HTERT RPE-1 (cell line): ENCODE results near the gene OPN4.
"Not testable (repeated sequence)": the region's sequence is repeated elsewhere in the genome, so short reads cannot be mapped to it uniquely, and the experiment has no call there.

Experiments
- in situ Hi-C: fragments of 300-500 bp; cut with MboI; formaldehyde crosslinking; loops from 4 replicates; pipeline ENCODE4 v1.14.3; 2020; ENCODE audit warnings: low sequenced_read_pairs

OPN4 gene, protein sequence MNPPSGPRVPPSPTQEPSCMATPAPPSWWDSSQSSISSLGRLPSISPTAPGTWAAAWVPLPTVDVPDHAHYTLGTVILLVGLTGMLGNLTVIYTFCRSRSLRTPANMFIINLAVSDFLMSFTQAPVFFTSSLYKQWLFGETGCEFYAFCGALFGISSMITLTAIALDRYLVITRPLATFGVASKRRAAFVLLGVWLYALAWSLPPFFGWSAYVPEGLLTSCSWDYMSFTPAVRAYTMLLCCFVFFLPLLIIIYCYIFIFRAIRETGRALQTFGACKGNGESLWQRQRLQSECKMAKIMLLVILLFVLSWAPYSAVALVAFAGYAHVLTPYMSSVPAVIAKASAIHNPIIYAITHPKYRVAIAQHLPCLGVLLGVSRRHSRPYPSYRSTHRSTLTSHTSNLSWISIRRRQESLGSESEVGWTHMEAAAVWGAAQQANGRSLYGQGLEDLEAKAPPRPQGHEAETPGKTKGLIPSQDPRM

DNA sequence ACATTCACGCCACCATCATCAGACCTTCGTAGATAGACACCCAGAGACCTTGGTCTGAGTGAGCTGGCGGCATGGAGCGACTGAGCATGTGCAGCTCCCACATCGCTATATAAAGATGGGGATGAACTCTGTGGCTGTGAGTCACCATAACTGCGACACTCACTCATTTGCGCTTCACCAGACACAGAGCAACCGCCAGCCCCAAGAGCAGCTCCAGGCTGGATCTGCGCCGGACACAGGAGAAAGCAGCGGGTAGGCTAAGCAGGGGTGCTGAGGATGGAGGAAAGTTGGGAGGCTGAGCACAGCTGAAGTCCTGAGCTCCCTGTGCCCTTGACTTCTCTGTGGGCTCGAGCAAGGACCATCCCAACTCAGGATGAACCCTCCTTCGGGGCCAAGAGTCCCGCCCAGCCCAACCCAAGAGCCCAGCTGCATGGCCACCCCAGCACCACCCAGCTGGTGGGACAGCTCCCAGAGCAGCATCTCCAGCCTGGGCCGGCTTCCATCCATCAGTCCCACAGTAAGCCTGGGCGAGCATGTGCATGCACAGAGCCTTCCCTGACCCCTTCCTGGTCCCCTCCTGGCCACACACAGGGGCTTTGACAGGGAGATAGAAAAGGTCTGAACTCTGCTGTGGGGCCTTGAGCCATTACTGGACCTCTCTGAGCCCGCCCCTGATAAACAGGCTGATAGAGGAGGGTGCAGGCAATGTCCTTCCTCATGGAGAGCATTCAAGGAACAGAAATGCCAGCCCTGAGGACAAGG, at the start of gene OPN4:
Gene OPN4, plus strand, starts transcription at position 137 of the 762 bp plus-strand sequence. Its CDS starts 237 bp downstream, at position 374.
- in situ Hi-C loops = no loop called here

DNA sequence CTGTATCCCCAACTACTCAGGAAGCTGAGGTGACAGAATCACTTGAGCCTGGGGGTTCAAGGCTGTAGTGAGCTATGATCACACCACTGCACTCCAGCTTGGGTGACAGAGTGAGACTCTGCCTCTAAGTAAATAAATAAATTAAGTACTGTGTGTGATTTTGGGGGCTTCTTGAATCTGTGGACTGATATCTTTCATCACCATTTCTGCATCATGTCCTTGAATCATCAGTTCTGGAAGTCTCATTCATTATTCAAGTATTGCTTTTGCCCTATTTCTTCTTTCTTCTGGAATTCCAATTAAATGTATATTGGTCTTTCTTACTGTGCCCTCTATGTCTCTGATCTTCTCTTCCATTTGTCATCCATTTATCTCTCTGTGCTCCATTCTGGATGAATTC, 46.7 kb upstream of the OPN4 start:
- in situ Hi-C loops = no loop called here

DNA sequence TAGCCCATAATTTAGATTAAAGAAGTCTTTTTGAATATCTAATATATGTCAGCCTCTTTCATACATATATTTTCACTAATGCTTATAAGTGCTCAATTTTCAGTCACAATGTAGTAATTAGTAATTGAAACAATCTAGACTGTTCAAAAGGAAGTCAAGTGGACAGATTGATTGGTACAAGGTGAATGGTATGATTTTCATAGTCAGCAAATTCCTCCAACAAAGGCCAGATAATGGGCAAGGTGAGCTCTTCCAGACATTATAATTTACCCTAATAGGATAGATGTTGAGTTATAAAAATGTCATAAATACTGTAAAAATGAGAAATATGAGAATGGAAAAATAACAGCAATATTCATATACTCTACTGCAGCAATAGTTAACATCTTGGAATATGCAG, 44.4 kb upstream of the OPN4 start:
- in situ Hi-C loops = no loop called here

DNA sequence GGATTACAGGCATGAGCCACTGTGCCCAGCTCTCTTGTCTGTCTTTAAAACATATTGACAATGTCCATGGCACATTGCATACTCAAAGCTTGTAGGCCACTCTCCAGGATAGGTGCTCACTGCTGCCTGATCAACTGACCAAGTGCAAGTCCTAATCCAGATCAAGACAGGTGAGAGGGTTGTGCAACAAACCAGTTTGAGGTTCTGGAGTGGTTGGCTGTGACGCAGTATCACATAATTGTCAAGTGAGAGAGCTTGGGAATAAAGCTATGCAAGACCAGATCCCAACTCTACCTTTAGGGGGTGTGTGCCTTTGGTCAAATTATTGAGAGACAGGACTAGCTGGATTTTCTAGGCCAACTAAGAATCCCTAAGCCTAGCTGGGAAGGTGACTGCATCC, 43.0 kb upstream of the OPN4 start:
- in situ Hi-C loops = no loop called here

DNA sequence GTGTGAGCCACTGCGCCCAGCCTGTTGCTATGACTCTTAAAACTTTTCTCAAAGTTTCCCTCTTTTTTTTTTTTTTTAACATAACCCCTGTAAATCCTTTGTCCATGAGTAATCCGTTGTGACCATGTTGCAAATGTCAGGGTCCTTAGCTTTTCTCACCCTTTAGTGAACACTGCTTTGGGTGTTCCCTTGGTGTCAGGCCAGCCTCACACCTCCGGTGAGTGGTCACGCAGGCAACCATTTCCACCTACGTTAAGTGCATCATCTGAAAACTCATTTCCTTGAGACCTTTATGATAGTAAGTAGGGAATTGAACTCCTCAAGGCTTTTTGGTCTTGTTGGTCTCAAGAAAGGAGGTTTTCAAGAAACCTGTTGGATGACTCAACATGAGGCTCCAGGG, 41.3 kb upstream of the OPN4 start:
- in situ Hi-C loops = no loop called here

DNA sequence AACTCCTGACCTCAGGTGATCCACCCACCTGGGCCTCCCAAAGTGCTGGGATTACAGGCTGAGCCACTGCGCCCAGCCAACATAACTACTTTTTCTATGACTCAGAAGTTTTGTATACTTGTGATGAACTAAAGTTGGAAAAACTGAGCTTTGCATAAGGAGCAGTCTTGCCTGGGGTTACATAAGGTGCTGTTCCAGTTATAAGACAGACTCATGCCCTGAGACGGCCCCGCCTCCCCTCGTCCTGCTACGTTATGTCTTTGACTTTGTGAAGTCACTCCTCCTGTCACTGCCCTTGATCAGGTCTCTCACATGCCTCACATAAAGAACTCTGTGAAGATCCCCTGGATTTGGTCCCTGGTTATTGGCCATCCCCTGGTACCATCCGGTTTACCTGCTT, 40.4 kb upstream of the OPN4 start:
- in situ Hi-C loops = no loop called here

DNA sequence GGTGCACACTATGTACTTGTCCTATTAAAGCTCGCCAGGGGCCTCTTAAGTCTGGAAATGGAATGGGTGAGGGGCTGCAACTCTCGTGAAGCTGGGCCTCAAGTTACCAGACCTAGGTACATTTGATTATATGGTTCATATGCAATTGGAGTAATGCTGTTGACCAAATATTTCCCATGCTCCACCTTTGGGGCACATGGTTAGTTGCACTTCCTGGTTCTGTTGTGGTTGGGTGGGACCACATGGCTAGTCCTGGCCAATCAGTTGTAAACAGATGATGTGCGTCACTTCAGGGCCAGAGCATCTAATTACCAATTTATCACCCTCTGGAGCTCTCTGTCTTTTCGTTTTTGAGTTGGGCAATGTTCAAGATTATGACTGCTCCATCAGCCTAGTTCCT, 39.5 kb upstream of the OPN4 start:
- in situ Hi-C loops = no loop called here

DNA sequence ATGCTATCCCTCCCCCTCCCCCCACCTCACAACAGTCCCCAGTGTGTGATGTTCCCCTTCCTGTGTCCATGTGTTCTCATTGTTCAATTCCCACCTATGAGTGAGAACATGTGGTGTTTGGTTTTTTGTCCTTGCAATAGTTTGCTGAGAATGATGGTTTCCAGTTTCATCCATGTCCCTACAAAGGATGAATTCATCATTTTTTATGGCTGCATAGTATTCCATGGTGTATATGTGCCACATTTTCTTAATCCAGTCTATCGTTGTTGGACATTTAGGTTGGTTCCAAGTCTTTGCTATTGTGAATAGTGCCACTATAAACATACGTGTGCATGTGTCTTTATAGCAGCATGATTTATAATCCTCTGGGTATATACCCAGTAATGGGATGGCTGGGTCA, 37.1 kb upstream of the OPN4 start:
- in situ Hi-C loops = not testable (repeated sequence)

DNA sequence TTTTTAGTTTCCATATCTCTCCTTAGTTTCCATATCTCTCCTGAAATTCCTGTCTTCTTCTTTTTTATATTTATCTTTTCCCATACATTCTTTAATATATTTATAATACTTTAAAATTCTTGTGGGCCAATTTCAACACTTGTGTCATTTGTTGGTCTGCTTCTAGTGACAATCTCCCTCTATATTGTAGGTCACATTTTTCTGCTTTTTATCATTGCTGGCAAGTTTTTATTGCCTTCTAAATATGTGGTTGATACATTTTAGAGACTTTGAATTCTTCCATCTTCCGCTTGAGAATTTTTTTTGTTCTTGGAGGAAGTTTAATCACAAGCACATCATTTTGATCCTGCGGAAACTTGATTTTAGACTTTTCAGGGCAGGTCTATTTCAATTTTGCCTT, 26.0 kb upstream of the OPN4 start:
- in situ Hi-C loops = no loop called here

DNA sequence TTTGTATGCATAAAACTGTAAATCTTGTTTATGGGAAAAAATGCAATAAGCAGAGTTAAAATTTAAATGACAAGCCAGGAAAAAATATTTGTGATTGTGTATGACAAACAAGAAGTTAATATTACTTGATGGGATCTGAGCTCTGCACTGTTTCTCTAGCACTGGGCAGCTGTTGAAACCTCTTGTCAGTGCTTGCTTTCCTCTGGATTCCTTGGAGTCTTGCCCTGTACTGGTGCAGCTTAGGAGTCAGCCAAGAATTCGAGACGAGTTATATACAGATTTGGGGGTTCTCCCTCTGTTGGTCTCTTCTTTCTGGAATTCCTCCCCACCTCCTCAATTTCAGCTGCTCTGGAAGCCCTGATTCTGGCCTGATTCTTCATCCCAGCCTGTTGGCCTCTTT, 24.3 kb upstream of the OPN4 start:
- in situ Hi-C loops = no loop called here

DNA sequence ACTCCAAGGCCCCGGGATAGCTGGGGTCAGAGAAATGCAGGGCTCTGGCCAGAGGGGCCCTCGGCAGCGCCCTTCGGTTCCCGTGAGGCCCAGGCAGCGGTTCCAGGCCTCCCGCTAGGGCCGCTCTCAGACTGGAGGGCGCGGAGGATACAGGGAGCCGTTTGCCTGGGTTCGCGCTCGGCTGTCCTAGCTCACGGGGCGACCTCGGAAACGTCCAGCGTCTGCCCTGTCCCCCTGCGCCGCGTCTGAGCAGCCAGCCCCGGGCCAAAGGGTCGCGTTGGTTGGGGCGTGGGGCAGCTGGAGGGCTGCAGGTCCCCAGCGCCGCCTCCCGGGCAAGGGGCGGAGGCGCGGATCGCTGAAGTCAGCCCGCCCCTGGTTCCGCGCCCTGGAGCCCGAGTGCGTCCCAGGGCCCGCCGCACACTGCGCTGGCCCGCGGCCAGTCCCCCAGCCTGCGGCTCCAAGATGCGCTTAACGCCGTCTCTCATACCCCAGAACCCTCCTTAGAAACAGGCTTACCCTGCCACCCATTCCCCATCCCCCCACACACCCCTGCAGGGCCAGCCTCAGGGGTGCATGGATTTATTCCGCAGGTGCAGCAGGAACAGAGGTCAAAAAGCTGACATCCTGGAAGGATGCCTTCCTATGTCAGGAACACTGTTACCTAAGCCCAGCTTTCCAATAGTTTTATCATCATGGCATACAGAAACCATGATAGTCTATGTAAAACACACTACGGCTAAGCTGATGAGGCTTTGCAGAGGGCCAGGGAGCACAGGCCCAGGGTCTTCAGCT, 22.1 kb upstream of the OPN4 start:
- in situ Hi-C loops = no loop called here

DNA sequence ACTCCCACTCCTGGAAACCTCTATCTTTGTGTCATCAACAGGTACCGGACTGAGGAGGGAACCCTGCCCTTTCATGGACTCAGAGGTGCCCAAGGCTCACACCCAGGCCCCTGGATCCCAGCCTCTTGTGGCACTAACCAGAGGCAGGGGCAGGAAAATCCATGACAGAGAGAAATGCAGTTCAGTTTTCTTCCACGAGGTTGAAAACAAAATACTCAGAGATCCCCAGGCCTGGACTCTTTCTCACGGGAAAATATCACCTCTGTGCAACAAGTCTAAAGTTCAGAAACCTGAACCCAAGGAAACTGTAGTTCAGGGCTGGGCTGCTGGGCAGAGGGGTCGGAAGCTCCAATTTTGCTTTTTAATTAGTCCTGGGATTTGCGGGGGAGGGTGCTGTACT, 21.4 kb upstream of the OPN4 start:
- in situ Hi-C loops = no loop called here

DNA sequence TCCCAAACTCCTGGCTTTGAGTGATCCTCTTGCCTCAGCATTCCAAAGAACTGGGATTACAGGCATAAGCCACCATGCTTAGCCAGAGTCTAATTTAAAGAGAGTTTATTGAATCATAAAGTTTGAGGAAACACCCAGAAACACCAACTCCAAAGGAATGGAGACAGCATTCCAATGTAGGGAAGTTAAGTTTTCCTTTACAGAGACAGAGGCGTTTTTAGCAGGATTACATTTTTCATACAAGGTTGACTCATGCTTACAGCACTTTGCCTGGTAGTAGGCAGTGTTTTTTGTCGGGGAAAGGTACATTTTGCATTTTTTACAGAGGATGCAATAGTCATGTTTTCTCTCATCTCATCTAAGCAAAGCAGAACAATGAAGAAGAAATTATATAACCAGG, 18.9 kb upstream of the OPN4 start:
- in situ Hi-C loops = no loop called here

DNA sequence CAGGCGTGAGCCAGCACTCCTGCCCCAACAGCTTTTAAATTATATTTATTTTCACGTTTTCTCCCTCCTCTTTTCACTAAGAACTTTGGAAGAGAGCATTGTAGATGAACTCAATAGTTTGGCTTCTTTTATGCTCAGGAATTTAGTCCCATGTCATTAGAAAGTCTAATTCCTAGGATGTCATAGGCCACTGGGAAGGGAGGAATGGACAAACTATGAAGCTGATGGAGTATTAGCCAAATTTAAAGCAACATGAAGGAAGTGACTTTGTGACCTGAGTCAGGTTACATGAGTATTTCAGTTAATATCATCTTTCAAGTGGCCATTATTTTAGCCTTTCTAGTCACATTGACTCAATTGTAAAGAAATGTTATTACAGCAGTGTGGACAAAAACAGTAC, 18.0 kb upstream of the OPN4 start:
- in situ Hi-C loops = no loop called here

DNA sequence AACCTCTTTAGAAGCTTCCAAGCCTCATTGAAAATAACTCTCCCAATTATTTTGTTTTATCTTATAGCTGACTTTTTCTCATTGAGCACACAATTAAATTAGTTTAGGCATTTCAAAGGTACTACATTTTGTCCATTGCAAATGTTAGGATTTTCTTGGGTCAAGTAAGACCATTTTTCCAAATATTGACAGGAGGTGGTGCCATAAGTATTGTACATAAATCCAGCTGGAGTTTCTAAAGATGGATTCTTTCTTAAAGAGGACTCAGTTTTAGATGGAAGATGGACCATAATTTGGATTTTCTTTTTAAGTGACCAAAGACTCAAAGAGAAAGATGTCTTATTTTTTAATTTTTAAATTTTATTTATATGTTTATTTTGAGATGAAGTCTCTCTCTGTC, 12.3 kb upstream of the OPN4 start:
- in situ Hi-C loops = no loop called here

DNA sequence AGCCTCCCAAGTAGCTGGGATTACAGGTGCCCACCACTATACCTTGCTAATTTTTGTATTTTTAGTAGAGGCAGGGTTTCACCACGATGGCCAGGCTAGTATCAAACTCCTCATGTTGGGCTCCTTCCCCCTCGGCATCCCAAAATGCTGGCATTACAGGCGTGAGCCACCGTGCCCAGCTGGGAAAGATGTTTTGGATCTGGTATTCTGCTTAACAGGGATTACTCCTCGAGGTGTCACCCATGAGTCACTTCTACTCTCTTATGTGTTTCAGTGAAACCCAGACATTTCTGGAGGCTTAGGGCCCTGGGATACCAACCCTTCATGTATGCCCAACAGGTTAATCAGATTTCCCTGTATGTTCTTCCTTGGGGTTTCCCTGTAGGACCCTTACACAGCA, 11.8 kb upstream of the OPN4 start:
- in situ Hi-C loops = no loop called here

DNA sequence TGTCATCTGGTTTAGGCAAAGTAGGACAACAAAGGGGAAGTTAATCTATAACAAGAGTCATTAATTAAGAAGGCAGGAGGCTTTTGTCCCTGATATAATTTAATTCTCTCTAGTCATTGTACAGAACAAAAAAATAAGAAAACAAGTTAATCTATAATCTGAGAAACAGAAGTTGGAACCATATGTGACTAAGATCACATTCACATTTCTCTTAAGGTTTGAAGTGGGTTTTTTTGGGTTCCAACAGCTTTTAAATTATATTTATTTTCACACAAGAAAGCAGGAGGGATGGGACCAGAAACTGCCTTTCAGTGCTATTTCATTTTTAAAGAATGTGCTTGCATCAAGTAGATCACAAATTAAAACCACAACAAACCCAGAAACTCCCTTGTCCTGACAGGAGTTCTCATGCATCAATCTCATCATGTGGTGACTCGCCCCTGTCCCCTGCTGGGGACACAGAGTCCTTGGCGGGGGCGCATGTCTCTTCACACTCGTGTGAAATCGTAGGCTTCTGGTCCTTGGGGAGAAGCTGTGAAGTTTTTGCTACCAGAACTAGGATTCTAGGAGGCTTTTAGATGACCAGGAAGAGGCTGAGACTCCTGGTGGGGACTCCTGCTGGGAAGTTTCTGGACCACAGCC, 10.1 kb upstream of the OPN4 start:
- in situ Hi-C loops = no loop called here

DNA sequence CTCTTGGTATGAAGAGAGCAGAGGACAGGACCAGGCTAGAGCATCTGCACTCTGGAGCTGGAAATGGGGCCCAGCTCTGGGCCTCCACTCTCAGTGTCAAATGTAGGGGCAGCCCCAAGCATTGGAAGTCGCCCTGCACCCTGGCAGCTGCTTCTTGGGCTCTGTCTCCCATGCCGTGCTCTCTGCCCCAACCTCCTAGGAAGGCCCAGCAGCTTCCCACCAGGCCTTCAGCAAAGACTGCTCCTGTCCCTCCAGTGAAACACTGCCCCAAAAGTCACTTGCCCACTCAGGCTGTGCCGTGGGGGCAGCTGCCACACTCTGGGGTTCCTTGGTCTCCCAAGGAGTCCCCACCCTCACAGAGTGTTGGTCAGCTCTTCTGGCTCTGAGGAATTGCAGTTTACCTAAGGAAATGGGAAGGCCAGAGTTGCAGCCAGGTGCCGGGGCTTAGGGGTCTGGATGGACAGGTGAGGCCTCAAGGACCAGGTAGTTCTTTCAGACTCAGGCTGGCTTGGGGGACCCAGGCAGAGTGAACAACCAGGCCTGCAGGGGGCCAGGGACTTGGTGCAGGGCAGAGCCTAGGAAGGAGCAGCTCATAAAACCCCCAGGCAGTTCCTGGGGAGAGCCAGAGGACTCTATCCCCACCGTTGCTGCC, 9.4 kb upstream of the OPN4 start:
- in situ Hi-C loops = no loop called here

DNA sequence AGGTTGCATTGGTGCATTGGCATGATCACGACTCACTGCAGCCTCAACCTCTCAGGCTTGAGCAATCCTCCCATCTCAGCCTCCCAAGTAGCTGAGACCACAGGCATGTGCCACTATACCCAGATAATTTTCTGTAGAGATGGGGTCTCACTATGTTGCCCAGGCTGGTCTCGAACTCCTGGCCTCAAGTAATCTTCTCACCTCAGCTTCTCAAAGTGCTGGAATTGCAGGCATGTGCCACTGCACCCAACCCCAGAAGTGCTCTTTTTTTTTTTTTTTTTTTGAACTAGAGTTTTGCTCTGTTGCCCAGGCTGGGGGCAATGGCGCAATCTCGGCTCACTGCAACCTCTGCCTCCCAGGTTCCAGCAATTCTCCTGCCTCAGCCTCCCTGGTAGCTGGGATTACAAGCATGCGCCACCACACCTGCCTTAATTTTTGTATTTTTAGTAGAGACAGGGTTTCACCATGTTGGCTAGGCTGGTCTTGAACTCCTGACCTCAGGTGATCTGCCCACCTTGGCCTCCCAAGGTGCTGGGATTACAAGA, 8.7 kb upstream of the OPN4 start:
- in situ Hi-C loops = not testable (repeated sequence)

DNA sequence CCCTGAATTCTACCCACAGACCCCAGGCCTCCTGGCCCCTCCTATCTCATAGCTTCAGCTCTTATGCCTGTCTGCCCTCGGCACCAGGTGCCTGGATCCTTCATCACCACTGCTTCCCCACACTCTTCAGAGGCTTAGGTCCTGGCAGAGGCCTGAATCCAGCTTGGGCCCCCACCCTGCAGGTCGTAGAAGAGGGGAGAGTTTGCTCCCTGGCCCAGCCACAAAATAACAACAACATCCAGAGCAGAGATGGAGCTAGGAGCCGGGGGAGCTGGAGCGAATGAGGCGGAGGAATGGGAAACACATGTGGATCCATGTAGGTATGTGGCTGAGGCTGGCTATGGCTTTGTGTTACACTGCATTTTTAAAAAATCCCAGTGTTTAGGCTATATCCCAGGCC, 7.8 kb upstream of the OPN4 start:
- in situ Hi-C loops = no loop called here
